ENCODE results near the gene ATP6V0E1.

DNA sequence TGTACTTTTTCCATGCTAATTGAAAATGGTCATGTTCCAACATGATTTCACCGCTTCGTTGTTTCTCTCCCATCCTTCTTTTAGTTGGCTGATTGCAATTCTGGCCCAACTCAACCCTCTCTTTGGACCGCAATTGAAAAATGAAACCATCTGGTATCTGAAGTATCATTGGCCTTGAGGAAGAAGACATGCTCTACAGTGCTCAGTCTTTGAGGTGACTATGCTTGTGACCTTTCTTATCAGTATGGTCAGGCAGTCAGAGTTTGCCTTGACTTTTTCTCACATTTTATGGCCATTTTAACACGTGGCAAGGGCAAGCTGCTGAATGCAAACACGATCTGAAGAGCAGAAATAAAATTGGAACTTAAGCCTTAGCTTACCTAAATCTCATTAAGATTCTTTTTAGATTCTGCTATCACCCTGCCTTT lies 36.6 kb downstream of the ATP6V0E1 start:
- TF ChIP-seq POLR2AphosphoS5 (IDR thresholded peaks at IDR 0.05; ENCODE audit: low read depth, low read length) (no peak), TCF7L2 (IDR thresholded peaks at IDR 0.05; ENCODE audit: low read depth, low read length) (no peak), SIN3A (IDR thresholded peaks at IDR 0.05; ENCODE audit: borderline replicate concordance, insufficient read depth, low read depth, low read length) (no peak)
- TF ChIP-seq, protein P1, sequence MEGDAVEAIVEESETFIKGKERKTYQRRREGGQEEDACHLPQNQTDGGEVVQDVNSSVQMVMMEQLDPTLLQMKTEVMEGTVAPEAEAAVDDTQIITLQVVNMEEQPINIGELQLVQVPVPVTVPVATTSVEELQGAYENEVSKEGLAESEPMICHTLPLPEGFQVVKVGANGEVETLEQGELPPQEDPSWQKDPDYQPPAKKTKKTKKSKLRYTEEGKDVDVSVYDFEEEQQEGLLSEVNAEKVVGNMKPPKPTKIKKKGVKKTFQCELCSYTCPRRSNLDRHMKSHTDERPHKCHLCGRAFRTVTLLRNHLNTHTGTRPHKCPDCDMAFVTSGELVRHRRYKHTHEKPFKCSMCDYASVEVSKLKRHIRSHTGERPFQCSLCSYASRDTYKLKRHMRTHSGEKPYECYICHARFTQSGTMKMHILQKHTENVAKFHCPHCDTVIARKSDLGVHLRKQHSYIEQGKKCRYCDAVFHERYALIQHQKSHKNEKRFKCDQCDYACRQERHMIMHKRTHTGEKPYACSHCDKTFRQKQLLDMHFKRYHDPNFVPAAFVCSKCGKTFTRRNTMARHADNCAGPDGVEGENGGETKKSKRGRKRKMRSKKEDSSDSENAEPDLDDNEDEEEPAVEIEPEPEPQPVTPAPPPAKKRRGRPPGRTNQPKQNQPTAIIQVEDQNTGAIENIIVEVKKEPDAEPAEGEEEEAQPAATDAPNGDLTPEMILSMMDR (IDR thresholded peaks at IDR 0.05): no peak
- TF ChIP-seq, protein P2, sequence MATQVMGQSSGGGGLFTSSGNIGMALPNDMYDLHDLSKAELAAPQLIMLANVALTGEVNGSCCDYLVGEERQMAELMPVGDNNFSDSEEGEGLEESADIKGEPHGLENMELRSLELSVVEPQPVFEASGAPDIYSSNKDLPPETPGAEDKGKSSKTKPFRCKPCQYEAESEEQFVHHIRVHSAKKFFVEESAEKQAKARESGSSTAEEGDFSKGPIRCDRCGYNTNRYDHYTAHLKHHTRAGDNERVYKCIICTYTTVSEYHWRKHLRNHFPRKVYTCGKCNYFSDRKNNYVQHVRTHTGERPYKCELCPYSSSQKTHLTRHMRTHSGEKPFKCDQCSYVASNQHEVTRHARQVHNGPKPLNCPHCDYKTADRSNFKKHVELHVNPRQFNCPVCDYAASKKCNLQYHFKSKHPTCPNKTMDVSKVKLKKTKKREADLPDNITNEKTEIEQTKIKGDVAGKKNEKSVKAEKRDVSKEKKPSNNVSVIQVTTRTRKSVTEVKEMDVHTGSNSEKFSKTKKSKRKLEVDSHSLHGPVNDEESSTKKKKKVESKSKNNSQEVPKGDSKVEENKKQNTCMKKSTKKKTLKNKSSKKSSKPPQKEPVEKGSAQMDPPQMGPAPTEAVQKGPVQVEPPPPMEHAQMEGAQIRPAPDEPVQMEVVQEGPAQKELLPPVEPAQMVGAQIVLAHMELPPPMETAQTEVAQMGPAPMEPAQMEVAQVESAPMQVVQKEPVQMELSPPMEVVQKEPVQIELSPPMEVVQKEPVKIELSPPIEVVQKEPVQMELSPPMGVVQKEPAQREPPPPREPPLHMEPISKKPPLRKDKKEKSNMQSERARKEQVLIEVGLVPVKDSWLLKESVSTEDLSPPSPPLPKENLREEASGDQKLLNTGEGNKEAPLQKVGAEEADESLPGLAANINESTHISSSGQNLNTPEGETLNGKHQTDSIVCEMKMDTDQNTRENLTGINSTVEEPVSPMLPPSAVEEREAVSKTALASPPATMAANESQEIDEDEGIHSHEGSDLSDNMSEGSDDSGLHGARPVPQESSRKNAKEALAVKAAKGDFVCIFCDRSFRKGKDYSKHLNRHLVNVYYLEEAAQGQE (IDR thresholded peaks at IDR 0.05; ENCODE audit: insufficient read depth in 1 of 2, low read depth in 2 of 2, low read length in 1 of 2): no peak
